Left ventricle myocardium inferior (tissue), 1 donor: Measurements from ENCODE around the gene WDR86. TPM values are rescaled to one million over a fixed set of nuclear protein-coding genes. Genes with fewer than 3 reads are reported as not detected.

Experiments
- DNase-seq: peaks from one replicate; pipeline ENCODE4 v3.0.0-alpha.2; 2020
- H3K27ac ChIP-seq: fragments of 200-600 bp; replicated peaks from 2 replicates; pipeline ENCODE4 v1.8.0; 2021
- H3K27me3 ChIP-seq: fragments of 200-600 bp; 2 replicates; pipeline ENCODE4 v1.8.0; 2021; ENCODE audit warnings: low read depth
- H3K36me3 ChIP-seq: fragments of 200-600 bp; 2 replicates; pipeline ENCODE4 v1.8.0; 2021
- H3K4me1 ChIP-seq: fragments of 200-600 bp; 2 replicates; pipeline ENCODE4 v1.8.0; 2021
- H3K4me3 ChIP-seq: fragments of 200-600 bp; 2 replicates; pipeline ENCODE4 v1.8.0; 2021; ENCODE audit warnings: mild to moderate bottlenecking, moderate library complexity
- H3K9me3 ChIP-seq: fragments of 200-600 bp; replicated peaks from 2 replicates; pipeline ENCODE4 v1.8.0; 2021
- intact Hi-C: fragments of 100-400 bp; cut with micrococcal nuclease; formaldehyde crosslinking; loops from one replicate; pipeline ENCODE4 v1.11.0; 2022
- total RNA-seq: library from RNA; stranded (reverse); fragmentation: NEBNext Ultra II Directional; extraction: Animal tissue kit (Norgen Biotek cat#: 25700); gene quantifications from one replicate; pipeline ENCODE4 v1.2.1, GENCODE V29; 2021
- TF ChIP-seq, protein P1 (sequence below): fragments of 200-600 bp; IDR thresholded peaks from 2 replicates; pipeline ENCODE4 v1.8.0; 2021; ENCODE audit warnings: antibody characterized with exemption, mild to moderate bottlenecking, borderline replicate concordance
- donor health status: DM: no; HTN: yes; CAD: no; lungs with severe emphysema.

WDR86 gene
- total RNA-seq, 1 donor from 2014 or later, result 0.16 TPM

DNA sequence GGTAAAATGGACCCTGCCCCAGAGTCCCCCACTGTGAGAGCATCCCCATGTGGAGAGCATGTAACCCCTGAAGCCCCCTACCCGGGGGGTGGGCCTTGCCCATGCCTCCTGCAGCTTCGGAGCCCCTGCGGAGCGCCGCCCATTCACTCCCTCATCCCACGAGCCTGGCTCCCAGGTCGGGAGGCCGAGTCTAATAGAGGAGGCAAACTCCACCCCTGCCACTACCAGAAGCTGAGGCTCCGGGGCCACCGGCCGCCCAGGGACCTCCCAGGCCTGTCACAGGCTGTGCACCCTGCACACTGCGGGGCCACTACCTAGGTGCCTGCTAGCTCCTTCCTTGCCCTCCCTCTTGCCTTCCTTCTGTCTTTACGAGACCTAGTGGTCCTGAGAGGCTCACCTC, 17.4 kb downstream of the WDR86 start:
- H3K36me3 ChIP-seq, result no peaks in the 10 kb centered on the region
- no peak for DNase-seq
- no peak overlapping the region for H3K4me3 ChIP-seq
- H3K27ac ChIP-seq, result no peak overlapping the region
- no peaks in the 10 kb centered on the region for H3K9me3 ChIP-seq
- peaks cover 26% of the 10 kb centered on the region for H3K27me3 ChIP-seq
- TF ChIP-seq, protein P1, sequence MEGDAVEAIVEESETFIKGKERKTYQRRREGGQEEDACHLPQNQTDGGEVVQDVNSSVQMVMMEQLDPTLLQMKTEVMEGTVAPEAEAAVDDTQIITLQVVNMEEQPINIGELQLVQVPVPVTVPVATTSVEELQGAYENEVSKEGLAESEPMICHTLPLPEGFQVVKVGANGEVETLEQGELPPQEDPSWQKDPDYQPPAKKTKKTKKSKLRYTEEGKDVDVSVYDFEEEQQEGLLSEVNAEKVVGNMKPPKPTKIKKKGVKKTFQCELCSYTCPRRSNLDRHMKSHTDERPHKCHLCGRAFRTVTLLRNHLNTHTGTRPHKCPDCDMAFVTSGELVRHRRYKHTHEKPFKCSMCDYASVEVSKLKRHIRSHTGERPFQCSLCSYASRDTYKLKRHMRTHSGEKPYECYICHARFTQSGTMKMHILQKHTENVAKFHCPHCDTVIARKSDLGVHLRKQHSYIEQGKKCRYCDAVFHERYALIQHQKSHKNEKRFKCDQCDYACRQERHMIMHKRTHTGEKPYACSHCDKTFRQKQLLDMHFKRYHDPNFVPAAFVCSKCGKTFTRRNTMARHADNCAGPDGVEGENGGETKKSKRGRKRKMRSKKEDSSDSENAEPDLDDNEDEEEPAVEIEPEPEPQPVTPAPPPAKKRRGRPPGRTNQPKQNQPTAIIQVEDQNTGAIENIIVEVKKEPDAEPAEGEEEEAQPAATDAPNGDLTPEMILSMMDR, result no peak
- intact Hi-C loops, result no loop called here
- H3K4me1 ChIP-seq, result no peaks in the 10 kb centered on the region

DNA sequence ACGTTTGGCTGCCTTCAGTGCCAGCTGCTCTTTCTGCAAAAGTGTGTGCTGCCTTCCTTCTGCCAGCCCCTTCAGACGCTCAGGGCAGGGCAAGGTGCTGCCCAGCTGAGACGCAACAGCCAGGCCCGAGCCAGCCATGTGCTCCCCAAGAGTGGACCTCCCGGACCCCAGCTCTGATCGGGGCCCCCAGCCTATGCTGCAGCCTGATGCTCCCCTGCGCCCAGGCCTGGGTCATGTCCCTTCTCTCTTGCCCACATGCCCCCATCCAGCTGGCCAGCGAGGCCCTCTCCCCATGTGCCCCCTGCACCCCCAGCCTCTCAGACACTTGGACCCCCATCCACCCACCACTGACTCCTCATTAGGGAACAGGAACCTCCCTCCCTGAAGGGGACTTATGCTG, 17.8 kb downstream of the WDR86 start:
- peaks cover 26% of the 10 kb centered on the region for H3K27me3 ChIP-seq
- intact Hi-C loops, result no loop called here
- no peaks in the 10 kb centered on the region for H3K4me1 ChIP-seq
- H3K27ac ChIP-seq, result no peak overlapping the region
- H3K9me3 ChIP-seq, result no peaks in the 10 kb centered on the region
- no peak for DNase-seq
- TF ChIP-seq, protein P1, result no peak
- H3K36me3 ChIP-seq, result no peaks in the 10 kb centered on the region
- no peak overlapping the region for H3K4me3 ChIP-seq

DNA sequence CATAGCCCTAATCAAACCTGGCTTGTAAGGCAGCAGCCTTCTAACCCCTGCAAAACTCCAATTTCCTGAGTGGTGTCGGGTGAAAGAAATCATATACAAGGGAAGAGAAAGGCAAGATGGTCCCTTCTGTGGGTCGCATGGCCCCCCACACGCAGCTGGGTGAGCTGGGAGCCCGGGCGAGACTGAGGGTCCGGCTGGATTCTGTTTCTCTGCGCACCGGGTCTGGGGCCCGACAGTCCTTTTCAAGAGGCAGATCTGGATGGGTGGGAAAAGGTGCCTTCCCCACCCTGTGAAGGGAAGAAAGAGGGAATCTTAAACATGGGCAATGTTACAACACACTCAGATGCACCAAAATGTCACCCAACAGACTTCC, 18.5 kb downstream of the WDR86 start:
- Histone ChIP-seq H3K4me3 (no peak overlapping the region), H3K9me3 (no peaks in the 10 kb centered on the region), H3K36me3 (no peaks in the 10 kb centered on the region), H3K27me3 (peaks cover 26% of the 10 kb centered on the region), H3K27ac (no peak overlapping the region), H3K4me1 (no peaks in the 10 kb centered on the region)
- DNase-seq, result no peak
- TF ChIP-seq, protein P1, result no peak
- intact Hi-C loops, result no loop called here

DNA sequence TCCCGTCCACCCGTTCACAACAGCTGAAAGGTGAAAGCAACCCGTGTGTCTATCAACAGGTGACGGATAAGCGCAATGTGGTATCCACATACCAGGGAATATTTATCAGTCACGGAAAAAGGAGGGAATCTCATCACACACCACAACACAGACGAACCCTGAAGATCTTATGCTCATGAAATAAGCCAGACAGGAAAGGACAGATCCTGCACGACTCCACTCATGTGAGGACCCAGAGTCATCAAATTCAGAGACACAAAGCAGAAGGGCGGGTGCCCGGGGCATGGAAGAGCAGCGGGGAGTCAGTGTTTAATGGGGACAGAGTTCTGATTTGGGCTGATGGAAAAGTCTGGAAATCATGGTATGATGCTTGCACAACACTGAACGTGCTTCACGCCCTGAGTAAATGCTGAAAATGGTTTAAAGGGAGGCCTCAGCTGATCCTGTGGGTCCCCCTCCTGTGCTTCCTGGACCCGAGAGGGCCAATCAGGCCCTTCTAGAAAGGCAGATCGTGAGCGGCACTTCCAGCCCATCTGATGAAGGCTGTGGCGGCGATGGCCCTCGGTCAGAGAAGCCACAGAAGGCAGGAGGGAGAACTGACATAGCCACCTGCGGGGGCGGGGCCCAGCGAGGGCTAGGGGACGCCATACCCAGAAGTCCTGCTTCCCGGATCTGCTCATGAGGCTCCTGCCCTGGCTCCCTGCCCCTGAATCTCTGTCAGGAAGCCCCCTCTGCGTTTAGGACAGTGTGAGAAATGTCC, 19.1 kb downstream of the WDR86 start:
- Histone ChIP-seq H3K36me3 (no peaks in the 10 kb centered on the region), H3K27ac (no peak overlapping the region), H3K4me1 (no peaks in the 10 kb centered on the region), H3K4me3 (no peak overlapping the region), H3K27me3 (peaks cover 30% of the 10 kb centered on the region), H3K9me3 (no peaks in the 10 kb centered on the region)
- DNase-seq, result peak; percentile 10
- TF ChIP-seq, protein P1, result no peak
- intact Hi-C loops, result no loop called here

DNA sequence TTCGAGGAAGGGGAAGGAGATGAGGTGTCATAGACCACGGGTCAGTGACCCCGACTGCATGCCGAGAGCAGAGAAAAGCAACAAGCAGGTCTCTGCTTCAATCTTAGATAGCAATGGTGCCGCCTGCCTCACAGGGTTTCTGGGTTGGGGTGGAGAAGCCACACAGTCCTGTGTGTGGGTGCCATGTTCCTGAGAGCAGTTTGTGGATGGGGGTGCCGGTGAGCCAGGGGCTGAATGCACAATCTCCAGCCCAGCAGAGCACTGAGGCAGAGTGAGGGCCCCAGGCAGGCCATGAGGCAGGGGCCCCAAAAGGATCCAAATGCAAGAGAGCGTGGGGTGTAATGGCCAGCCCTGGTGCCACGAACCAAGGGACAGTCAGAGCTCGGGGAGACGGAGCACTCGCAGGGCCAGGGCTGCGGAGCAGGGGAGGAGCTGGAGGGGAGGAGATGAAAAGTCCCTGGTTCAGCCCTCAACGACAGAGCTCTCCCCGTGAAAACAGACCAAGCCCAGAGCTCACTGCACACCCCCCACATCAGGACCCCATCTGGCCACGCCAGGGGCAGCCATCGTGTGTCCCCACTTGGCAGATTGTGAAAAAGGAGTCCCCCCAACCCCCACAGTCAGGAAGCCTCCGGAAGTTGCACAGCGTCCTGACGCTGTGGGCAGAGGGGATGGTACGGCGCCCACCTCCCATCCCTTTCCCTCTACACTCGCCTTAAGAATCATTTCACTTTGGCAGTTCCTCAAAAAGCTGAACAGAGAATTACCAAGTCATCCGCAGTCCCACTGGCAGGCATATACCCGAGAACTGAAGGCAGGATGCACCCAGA, 19.9 kb downstream of the WDR86 start:
- H3K9me3 ChIP-seq, result no peaks in the 10 kb centered on the region
- no peaks in the 10 kb centered on the region for H3K36me3 ChIP-seq
- no peak overlapping the region for H3K4me3 ChIP-seq
- peak; percentile 10 for DNase-seq
- peaks cover 38% of the 10 kb centered on the region for H3K27me3 ChIP-seq
- no peak overlapping the region for H3K27ac ChIP-seq
- H3K4me1 ChIP-seq, result no peaks in the 10 kb centered on the region
- intact Hi-C loops, result no loop called here
- TF ChIP-seq, protein P1, result no peak
